ENCODE data around the gene STRBP. TPM values are rescaled to one million over a fixed set of nuclear protein-coding genes. Genes with fewer than 3 reads are reported as not detected.
A peak's percentile ranks its signal among the peaks of the same experiment; 100 is the strongest.
"Not testable (repeated sequence)": the region's sequence is repeated elsewhere in the genome, so short reads cannot be mapped to it uniquely, and the experiment has no call there.

The STRBP gene
- total RNA-seq, 2 experiments from 2014 or later: 40.7 to 43.2 TPM

- POLR2A ChIA-PET: interaction anchor here (1.0 to 1.2 kb wide), 2 partner anchors 10 to 36 kb away, joined by 4 to 5 read pairs; no protein-coding TSS in a partner anchor
- ATAC-seq (no peak), DNase-seq (no peak)
- peak overlapping the region; percentile 64 for H3K27ac Mint-ChIP-seq
- TF ChIP-seq CTCF (IDR thresholded peaks at IDR 0.05): no peak
- intact Hi-C loops (cut with micrococcal nuclease): loop anchor here (2.0 kb wide), 1 partner anchor 34 kb away; no protein-coding TSS in a partner anchor
- CTCF ChIA-PET: interaction anchor here (0.6 to 3.3 kb wide), 4 partner anchors 10 to 333 kb away, joined by 3 to 12 read pairs (median 6); no protein-coding TSS in a partner anchor
- no peak overlapping the region for H3K4me3 Mint-ChIP-seq
- H3K36me3 Mint-ChIP-seq (ENCODE audit: low read depth): no peaks in the 10 kb centered on the region
- peaks cover 41% of the 10 kb centered on the region for H3K4me1 Mint-ChIP-seq (ENCODE audit: low read depth)
- peaks cover 1% of the 10 kb centered on the region for H3K27me3 Mint-ChIP-seq
- no peaks in the 10 kb centered on the region for H3K9me3 Mint-ChIP-seq
Observed at GRCh38 chr9:123304340-123304691, 35.9 kb upstream of the STRBP start.

DNA sequence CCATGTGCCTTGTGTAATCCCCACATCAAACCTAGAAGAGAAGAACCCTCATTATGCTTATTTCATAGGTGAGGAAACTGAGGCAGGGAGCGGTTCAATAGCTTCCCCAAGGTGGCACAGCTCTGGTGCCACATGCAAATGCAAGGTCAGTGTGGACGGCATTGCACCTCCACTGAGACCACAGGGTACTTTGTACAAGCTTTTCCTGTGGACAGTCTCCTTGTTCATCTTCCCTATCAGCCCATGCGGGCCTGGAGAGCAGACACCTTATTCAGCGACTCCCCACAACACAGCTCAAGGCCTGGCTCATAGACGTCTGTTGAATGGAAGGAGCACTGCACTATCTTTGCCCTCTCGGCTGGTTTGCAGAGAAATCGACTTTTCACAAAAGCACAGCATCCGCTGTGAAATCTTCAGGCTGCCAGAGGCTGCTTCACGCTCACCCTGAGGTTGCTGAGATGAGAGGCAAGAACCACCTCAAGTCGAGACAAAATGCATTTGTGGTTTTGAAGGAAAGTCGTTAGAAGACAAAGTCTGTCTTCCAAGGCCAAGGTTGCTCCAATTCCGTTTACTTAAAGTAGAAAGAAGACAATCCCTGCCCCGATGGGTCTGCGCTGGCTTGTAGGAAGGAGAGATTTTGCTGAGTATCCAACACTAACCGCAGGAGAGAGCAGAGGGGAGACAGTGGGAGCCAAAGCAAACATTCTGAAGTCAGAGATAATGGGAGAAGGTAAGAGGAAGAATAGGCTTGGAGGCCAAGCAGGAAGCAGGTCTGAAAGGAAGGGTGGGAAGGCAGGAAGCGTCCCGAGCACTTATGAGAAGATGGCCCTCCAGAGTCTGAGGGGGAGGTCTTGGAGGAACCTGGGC is 34.2 kb upstream of the STRBP start:
- CTCF ChIA-PET: interaction anchor here (0.7 to 1.5 kb wide), 2 partner anchors 24 to 47 kb away, joined by 3 to 6 read pairs; no protein-coding TSS in a partner anchor
- Mint-ChIP-seq H3K4me3 (no peak overlapping the region), H3K27me3 (peaks cover 1% of the 10 kb centered on the region), H3K36me3 (ENCODE audit: low read depth) (no peaks in the 10 kb centered on the region), H3K4me1 (ENCODE audit: low read depth) (peaks cover 41% of the 10 kb centered on the region), H3K9me3 (no peaks in the 10 kb centered on the region), H3K27ac (no peak overlapping the region)
- ATAC-seq: no peak
- POLR2A ChIA-PET: interaction anchor here (0.9 kb wide), 1 partner anchor 36 kb away, joined by 3 read pairs; no protein-coding TSS in a partner anchor
- no peak for TF ChIP-seq CTCF (IDR thresholded peaks at IDR 0.05)
- peak; percentile 32 for DNase-seq
- intact Hi-C loops (cut with micrococcal nuclease): no loop called here

GRCh38 chr9:123301936-123302335 is 33.5 kb upstream of the STRBP start:
- POLR2A ChIA-PET; H3K36me3 Mint-ChIP-seq (ENCODE audit: low read depth); ATAC-seq; DNase-seq; H3K27me3 Mint-ChIP-seq; intact Hi-C loops (cut with micrococcal nuclease); H3K27ac Mint-ChIP-seq; H3K4me3 Mint-ChIP-seq; H3K9me3 Mint-ChIP-seq: not testable (repeated sequence)
- CTCF ChIA-PET: interaction anchor here (0.7 to 1.5 kb wide), 2 partner anchors 24 to 48 kb away, joined by 3 to 6 read pairs; no protein-coding TSS in a partner anchor
- peaks cover 41% of the 10 kb centered on the region for H3K4me1 Mint-ChIP-seq (ENCODE audit: low read depth)

DNA sequence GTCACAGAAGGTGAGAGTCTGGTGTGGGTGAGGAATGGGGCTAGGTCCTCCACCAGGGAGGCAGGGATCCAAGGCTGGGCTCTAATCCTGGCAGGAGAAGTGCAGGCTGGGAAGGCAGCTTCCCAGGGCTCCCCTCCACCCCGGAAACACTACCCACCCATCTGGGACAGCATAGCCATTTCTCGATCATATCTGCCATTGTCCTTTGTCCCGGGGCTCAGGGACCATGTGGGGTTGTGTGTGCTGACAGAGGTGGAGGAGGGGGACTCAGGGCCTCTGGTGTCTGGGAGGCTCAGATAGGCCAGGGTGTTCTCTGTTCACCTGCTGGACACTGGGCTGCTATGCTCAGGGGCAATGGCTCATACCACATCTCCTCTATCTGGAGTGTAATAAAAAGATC is 32.2 kb upstream of the STRBP start:
- H3K4me3 Mint-ChIP-seq: no peak overlapping the region
- no peak overlapping the region for H3K27ac Mint-ChIP-seq
- H3K36me3 Mint-ChIP-seq (ENCODE audit: low read depth): no peaks in the 10 kb centered on the region
- DNase-seq (no peak), ATAC-seq (no peak)
- TF ChIP-seq CTCF (IDR thresholded peaks at IDR 0.05): no peak
- peaks cover 40% of the 10 kb centered on the region for H3K4me1 Mint-ChIP-seq (ENCODE audit: low read depth)
- ChIA-PET CTCF (no interaction called here), POLR2A (no interaction called here)
- H3K27me3 Mint-ChIP-seq: peaks cover 1% of the 10 kb centered on the region
- no peaks in the 10 kb centered on the region for H3K9me3 Mint-ChIP-seq
- intact Hi-C loops (cut with micrococcal nuclease): no loop called here

DNA sequence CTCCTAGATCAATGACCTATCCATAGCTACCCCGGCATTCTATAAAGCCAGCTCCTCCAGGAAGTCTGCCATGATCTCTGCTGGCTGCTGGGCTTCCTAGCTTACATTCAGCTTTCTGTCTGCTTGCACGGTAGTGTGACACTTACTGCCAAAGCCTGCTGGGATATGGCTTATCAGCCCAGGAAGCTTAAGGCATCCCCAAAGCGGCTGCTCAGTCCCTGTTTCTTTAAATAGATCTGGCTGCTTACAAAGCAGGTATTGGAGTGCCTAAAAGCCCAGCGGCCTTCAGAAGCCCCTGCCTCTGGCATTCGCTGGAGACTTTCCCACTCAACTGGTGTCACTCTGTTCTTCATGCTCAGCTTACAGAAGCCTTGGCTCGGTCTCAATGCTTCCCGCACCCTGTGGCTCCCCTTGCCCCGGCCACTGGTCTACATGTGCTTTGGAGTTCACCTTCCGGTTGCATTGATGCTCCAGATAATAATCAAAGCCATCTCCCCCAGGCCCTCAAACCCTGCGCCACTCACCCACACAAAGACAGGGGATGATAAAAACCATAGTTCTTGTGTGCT is 31.3 kb upstream of the STRBP start:
- intact Hi-C loops (cut with micrococcal nuclease): no loop called here
- POLR2A ChIA-PET: no interaction called here

More for the DNA sequence above, 31.3 kb upstream of the STRBP start:
- ATAC-seq (no peak), DNase-seq (no peak)
- Mint-ChIP-seq H3K36me3 (ENCODE audit: low read depth) (no peaks in the 10 kb centered on the region), H3K9me3 (no peaks in the 10 kb centered on the region), H3K4me1 (ENCODE audit: low read depth) (peaks cover 31% of the 10 kb centered on the region), H3K27ac (no peak overlapping the region), H3K4me3 (no peak overlapping the region), H3K27me3 (peaks cover 1% of the 10 kb centered on the region)
- CTCF ChIA-PET: no interaction called here
- TF ChIP-seq CTCF (IDR thresholded peaks at IDR 0.05): no peak
